Liver (tissue), 9 donors: Measurements from ENCODE around the gene IRAK3. TPM values are rescaled to one million over a fixed set of nuclear protein-coding genes. Genes with fewer than 3 reads are reported as not detected.

Source experiments
- DNase-seq: peaks from one replicate; pipeline ENCODE4 v3.0.0-alpha.2; 2017; ENCODE audit warnings: low spot score
- H3K27ac ChIP-seq, 2 donors: one replicate each; pipeline ENCODE4 v1.7.0; 2013; ENCODE audit warnings: inconsistent platforms in 2 of 2, low read length in 2 of 2, control low read depth in 1 of 2, low read depth in 1 of 2, mild to moderate bottlenecking in 1 of 2
- H3K27me3 ChIP-seq, 4 donors: one replicate each; pipeline versions ENCODE4 v1.6.1 to v1.7.0; 2013; ENCODE audit warnings: low read length in 3 of 4, inconsistent platforms in 1 of 4, mild to moderate bottlenecking in 1 of 4, moderate library complexity in 1 of 4; ENCODE audit not compliant: control insufficient read depth in 4 of 4, insufficient read depth in 4 of 4
- H3K36me3 ChIP-seq, 4 donors: one replicate each; pipeline versions ENCODE4 v1.6.1 to v1.7.0; 2013; ENCODE audit warnings: low read length in 3 of 4, mild to moderate bottlenecking in 3 of 4, low read depth in 1 of 4, moderate library complexity in 1 of 4; ENCODE audit not compliant: control insufficient read depth in 4 of 4, insufficient read depth in 3 of 4
- H3K4me1 ChIP-seq, 4 donors: one replicate each; pipeline versions ENCODE4 v1.6.1 to v1.7.0; 2013; ENCODE audit warnings: low read length in 3 of 4, mild to moderate bottlenecking in 3 of 4, moderate library complexity in 1 of 4; ENCODE audit not compliant: control insufficient read depth in 4 of 4, insufficient read depth in 4 of 4
- H3K4me3 ChIP-seq, 3 donors: one replicate each; pipeline versions ENCODE4 v1.6.1 to v1.7.0; 2013; ENCODE audit warnings: low read length in 3 of 3, control low read depth in 1 of 3, low read depth in 1 of 3, mild to moderate bottlenecking in 1 of 3
- H3K9ac ChIP-seq, 2 donors: one replicate each; pipeline ENCODE4 v1.7.0; 2013; ENCODE audit warnings: low read length in 2 of 2, mild to moderate bottlenecking in 2 of 2, moderate library complexity in 2 of 2, control low read depth in 1 of 2, low read depth in 1 of 2
- H3K9me3 ChIP-seq, 4 donors: one replicate each; pipeline versions ENCODE4 v1.6.1 to v1.7.0; 2013; ENCODE audit warnings: low read length in 3 of 4; ENCODE audit not compliant: control insufficient read depth in 4 of 4
- GABPA ChIP-seq, 2 donors: IDR thresholded peaks in 1 of 2; conservative IDR thresholded peaks in 1 of 2; 2 replicates each; pipeline ENCODE4 v1.6.1; 2016; ENCODE audit warnings: antibody characterized with exemption in 2 of 2, mild to moderate bottlenecking in 1 of 2, moderate library complexity in 1 of 2
- HNF4A ChIP-seq, 2 donors: conservative IDR thresholded peaks; 2 replicates each; pipeline ENCODE4 v1.6.1; 2016; ENCODE audit warnings: antibody characterized with exemption in 2 of 2, mild to moderate bottlenecking in 2 of 2
- NR2F2 ChIP-seq: IDR thresholded peaks from 2 replicates; pipeline ENCODE4 v1.6.1; 2016; ENCODE audit warnings: antibody characterized with exemption
- RAD21 ChIP-seq, 2 donors: IDR thresholded peaks; 2 replicates each; pipeline ENCODE4 v1.6.1; 2016; ENCODE audit warnings: antibody characterized with exemption in 2 of 2, mild to moderate bottlenecking in 2 of 2
- YY1 ChIP-seq: IDR thresholded peaks from 2 replicates; pipeline ENCODE4 v1.6.1; 2016; ENCODE audit warnings: antibody characterized with exemption, mild to moderate bottlenecking
- WGBS: extraction: QIAGEN DNeasy Blood & Tissue Kit; methylation state at CpG from one replicate; pipeline ENCODE4 v1.1.7; 2013; 5-methylcytosine and 5-hydroxymethylcytosine counted together
- polyA plus RNA-seq, 2 donors: library from polyadenylated mRNA; stranded (reverse) in 1 of 2; unstranded in 1 of 2; fragments of 200-250 nt in 1 of 2; fragments of >200 nt in 1 of 2; fragmentation: Nextera tagmentation in 1 of 2; extraction: Ambion mirVana in 1 of 2; gene quantifications; one replicate each; pipeline versions ENCODE4 v1.2.1 to v1.2.3, GENCODE V29; 2013 to 2015
- total RNA-seq, 2 donors: library from RNA; depleted of rRNA; stranded (reverse); fragments of >200 nt; gene quantifications; one replicate each; pipeline ENCODE4 v1.2.3, GENCODE V29; 2014
- TF ChIP-seq, protein P1 (sequence below): IDR thresholded peaks from 2 replicates; pipeline ENCODE4 v1.6.1; 2016; ENCODE audit warnings: antibody characterized with exemption, mild to moderate bottlenecking
- TF ChIP-seq, protein P2 (sequence below): fragments of 150-350 bp; IDR thresholded peaks from 2 replicates; pipeline ENCODE4 v1.5.1; 2017; ENCODE audit warnings: improper control_type of control experiment, low read depth, low read length; ENCODE audit not compliant: missing input control
- TF ChIP-seq, protein P3 (sequence below): IDR thresholded peaks from 2 replicates; pipeline ENCODE4 v1.6.1; 2016; ENCODE audit warnings: antibody characterized with exemption
- TF ChIP-seq, protein P4 (sequence below): IDR thresholded peaks from 2 replicates; pipeline ENCODE4 v1.6.1; 2016; ENCODE audit warnings: antibody characterized with exemption
- TF ChIP-seq, protein P5 (sequence below): IDR thresholded peaks from 2 replicates; pipeline ENCODE4 v1.6.1; 2016; ENCODE audit warnings: antibody characterized with exemption
- donor health status: healthy.
- donor health status: healthy.
- donor health status: healthy.
- donor health status: healthy.
- donor health status: healthy.

The IRAK3 gene
- total and polyA plus RNA-seq, 4 donors = 1.1 to 8.6 (median 3.5) TPM

DNA sequence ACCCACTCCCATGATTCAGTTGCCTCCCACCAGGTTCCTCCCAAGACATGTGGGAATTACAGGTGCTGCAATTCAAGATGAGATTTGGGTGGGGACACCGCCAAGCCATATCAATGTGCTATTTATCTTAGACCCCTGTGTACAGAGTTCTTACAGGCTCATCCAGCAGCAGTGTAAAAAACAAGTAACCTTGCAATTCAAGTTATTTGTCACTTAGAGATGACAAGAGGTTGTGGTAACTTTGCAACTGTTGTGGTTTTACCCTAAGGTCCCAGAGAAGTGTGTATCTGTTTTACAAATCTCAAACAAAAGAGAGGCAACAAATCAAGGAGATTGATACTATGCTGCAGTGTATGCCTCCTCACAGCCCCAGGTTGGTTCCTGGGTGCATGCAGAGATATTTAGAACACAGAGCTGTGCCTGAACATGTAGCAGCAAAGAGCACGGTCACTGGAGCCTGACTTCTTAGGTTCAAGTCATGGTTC, 101.7 kb downstream of the IRAK3 start (continued):
- TF ChIP-seq, protein P1, sequence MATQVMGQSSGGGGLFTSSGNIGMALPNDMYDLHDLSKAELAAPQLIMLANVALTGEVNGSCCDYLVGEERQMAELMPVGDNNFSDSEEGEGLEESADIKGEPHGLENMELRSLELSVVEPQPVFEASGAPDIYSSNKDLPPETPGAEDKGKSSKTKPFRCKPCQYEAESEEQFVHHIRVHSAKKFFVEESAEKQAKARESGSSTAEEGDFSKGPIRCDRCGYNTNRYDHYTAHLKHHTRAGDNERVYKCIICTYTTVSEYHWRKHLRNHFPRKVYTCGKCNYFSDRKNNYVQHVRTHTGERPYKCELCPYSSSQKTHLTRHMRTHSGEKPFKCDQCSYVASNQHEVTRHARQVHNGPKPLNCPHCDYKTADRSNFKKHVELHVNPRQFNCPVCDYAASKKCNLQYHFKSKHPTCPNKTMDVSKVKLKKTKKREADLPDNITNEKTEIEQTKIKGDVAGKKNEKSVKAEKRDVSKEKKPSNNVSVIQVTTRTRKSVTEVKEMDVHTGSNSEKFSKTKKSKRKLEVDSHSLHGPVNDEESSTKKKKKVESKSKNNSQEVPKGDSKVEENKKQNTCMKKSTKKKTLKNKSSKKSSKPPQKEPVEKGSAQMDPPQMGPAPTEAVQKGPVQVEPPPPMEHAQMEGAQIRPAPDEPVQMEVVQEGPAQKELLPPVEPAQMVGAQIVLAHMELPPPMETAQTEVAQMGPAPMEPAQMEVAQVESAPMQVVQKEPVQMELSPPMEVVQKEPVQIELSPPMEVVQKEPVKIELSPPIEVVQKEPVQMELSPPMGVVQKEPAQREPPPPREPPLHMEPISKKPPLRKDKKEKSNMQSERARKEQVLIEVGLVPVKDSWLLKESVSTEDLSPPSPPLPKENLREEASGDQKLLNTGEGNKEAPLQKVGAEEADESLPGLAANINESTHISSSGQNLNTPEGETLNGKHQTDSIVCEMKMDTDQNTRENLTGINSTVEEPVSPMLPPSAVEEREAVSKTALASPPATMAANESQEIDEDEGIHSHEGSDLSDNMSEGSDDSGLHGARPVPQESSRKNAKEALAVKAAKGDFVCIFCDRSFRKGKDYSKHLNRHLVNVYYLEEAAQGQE = no peak
- TF ChIP-seq, protein P2, sequence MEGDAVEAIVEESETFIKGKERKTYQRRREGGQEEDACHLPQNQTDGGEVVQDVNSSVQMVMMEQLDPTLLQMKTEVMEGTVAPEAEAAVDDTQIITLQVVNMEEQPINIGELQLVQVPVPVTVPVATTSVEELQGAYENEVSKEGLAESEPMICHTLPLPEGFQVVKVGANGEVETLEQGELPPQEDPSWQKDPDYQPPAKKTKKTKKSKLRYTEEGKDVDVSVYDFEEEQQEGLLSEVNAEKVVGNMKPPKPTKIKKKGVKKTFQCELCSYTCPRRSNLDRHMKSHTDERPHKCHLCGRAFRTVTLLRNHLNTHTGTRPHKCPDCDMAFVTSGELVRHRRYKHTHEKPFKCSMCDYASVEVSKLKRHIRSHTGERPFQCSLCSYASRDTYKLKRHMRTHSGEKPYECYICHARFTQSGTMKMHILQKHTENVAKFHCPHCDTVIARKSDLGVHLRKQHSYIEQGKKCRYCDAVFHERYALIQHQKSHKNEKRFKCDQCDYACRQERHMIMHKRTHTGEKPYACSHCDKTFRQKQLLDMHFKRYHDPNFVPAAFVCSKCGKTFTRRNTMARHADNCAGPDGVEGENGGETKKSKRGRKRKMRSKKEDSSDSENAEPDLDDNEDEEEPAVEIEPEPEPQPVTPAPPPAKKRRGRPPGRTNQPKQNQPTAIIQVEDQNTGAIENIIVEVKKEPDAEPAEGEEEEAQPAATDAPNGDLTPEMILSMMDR = no peak
- no peak for TF ChIP-seq NR2F2

DNA sequence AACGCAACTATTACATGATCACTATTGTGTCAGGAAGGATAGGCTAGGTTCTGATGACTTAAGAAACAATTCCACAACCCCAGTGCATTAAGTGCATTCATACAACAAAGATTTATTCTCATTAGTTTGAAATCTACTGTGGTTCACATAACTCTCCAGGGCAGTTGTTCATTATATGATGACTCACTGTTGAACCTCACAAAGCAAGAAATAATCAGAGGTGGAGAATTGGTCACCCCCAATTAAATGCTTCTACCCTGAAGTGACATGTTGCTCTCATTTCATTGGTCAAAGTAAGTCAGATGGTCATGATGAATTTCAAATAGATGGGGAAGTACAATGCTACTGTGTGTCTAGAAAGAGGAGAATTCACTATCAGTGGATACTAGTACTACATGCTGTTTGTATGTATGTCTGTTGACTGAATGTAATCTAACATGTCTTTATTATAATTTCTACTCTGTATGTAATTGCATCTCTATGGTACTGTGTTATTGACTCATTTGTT, 107.2 kb downstream of the IRAK3 start:
- Histone ChIP-seq H3K9ac (no peak overlapping the region), H3K36me3 (no peaks in the 10 kb centered on the region), H3K9me3 (no peaks in the 10 kb centered on the region), H3K4me1 (no peaks in the 10 kb centered on the region), H3K4me3 (no peak overlapping the region), H3K27me3 (no peaks in the 10 kb centered on the region), H3K27ac (no peak overlapping the region)
- DNase-seq = no peak
- TF ChIP-seq HNF4A (conservative IDR thresholded peaks at IDR 0.05) (no peak), GABPA (IDR thresholded peaks at IDR 0.05 in 1 of 2, conservative IDR thresholded peaks at IDR 0.05 in 1 of 2) (no peak), NR2F2 (no peak), RAD21 (IDR thresholded peaks at IDR 0.05) (no peak), YY1 (no peak)
- TF ChIP-seq, protein P3, sequence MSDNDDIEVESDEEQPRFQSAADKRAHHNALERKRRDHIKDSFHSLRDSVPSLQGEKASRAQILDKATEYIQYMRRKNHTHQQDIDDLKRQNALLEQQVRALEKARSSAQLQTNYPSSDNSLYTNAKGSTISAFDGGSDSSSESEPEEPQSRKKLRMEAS = no peak
- TF ChIP-seq, protein P2 = no peak
- TF ChIP-seq, protein P4, sequence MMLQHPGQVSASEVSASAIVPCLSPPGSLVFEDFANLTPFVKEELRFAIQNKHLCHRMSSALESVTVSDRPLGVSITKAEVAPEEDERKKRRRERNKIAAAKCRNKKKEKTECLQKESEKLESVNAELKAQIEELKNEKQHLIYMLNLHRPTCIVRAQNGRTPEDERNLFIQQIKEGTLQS = no peak
- TF ChIP-seq, protein P5, sequence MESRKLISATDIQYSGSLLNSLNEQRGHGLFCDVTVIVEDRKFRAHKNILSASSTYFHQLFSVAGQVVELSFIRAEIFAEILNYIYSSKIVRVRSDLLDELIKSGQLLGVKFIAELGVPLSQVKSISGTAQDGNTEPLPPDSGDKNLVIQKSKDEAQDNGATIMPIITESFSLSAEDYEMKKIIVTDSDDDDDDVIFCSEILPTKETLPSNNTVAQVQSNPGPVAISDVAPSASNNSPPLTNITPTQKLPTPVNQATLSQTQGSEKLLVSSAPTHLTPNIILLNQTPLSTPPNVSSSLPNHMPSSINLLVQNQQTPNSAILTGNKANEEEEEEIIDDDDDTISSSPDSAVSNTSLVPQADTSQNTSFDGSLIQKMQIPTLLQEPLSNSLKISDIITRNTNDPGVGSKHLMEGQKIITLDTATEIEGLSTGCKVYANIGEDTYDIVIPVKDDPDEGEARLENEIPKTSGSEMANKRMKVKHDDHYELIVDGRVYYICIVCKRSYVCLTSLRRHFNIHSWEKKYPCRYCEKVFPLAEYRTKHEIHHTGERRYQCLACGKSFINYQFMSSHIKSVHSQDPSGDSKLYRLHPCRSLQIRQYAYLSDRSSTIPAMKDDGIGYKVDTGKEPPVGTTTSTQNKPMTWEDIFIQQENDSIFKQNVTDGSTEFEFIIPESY = no peak
- WGBS = 89% methylated on average over 1 of the region's 1 CpG
